ENCODE data around the gene FAM120C.

DNA sequence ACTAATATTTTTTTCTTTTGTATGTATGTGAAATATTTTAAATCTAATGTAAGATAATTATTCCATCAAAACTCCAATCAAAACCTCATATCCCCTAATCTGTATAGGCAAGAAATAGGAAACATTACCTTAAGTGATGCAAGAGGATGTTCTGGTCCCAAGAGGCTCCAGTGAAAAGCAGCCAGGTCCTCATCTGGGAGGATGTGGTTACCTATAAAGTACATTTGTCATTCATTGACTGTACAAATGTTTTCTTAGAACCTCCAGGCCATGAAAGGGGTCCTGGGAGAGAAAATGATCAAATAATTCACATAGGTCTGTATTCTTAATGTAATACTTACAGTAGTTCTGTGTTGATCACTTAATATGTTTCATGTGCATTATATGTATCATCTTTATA is 25.5 kb downstream of the FAM120C start:
- TF ChIP-seq, protein P1, sequence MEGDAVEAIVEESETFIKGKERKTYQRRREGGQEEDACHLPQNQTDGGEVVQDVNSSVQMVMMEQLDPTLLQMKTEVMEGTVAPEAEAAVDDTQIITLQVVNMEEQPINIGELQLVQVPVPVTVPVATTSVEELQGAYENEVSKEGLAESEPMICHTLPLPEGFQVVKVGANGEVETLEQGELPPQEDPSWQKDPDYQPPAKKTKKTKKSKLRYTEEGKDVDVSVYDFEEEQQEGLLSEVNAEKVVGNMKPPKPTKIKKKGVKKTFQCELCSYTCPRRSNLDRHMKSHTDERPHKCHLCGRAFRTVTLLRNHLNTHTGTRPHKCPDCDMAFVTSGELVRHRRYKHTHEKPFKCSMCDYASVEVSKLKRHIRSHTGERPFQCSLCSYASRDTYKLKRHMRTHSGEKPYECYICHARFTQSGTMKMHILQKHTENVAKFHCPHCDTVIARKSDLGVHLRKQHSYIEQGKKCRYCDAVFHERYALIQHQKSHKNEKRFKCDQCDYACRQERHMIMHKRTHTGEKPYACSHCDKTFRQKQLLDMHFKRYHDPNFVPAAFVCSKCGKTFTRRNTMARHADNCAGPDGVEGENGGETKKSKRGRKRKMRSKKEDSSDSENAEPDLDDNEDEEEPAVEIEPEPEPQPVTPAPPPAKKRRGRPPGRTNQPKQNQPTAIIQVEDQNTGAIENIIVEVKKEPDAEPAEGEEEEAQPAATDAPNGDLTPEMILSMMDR (IDR thresholded peaks at IDR 0.05; ENCODE audit: insufficient read depth, low read length, poor library complexity, severe bottlenecking): no peak
- no peak for TF ChIP-seq EZH2phosphoT487 (conservative IDR thresholded peaks at IDR 0.05; ENCODE audit: low read length)
